ENCODE measurements around the gene COPS8. TPM values are rescaled to one million over a fixed set of nuclear protein-coding genes. Genes with fewer than 3 reads are reported as not detected.

Gene COPS8
- total and polyA plus RNA-seq, 2 of the 8 experiments (the other 6 are each of a cell fraction or from before 2014, with no cell fraction given): 59.3 to 67.5 TPM

DNA sequence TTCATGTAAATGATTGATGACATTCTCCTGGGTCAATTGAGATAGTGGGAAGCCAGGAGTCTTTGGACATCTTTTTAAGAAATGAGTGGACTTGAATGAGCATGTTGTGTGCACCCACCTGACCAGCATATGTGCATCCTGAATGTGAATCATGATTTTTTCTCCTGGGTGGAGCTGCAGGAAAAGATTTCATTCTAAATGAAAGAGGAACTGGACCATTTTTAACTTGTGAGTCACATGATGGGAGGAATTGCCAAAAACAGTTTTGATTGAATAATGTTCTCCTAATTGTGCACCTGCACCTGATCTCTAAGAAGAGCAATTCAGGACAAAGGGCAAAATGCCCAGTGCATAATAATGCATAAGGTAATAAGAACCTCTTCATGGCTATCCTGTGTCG lies 32.3 kb downstream of the COPS8 start (continued):
- TF ChIP-seq CHD7 (IDR thresholded peaks at IDR 0.05; ENCODE audit: insufficient replicate concordance, low read length) (no peak), SIX5 (IDR thresholded peaks at IDR 0.05; ENCODE audit: low read depth, low read length) (no peak), KDM1A (IDR thresholded peaks at IDR 0.05; ENCODE audit: borderline replicate concordance, low read length) (no peak), TEAD4 (IDR thresholded peaks at IDR 0.05; ENCODE audit: low read depth, low read length) (no peak), GTF2F1 (IDR thresholded peaks at IDR 0.05; ENCODE audit: borderline replicate concordance, low read depth, low read length) (no peak), POLR2A (IDR thresholded peaks at IDR 0.05; ENCODE audit: control extremely low read depth in 1 of 2, low read depth in 2 of 2, low read length in 2 of 2) (no peak), SIRT6 (IDR thresholded peaks at IDR 0.05; ENCODE audit: low read length) (no peak), CTBP2 (IDR thresholded peaks at IDR 0.05; ENCODE audit: borderline replicate concordance, insufficient read depth, insufficient read length, low read length) (no peak)

Measured in H1 (cell line).